Esophagus muscularis mucosa (tissue), 4 donors: Measurements from ENCODE around the gene KIZ. TPM values are rescaled to one million over a fixed set of nuclear protein-coding genes. Genes with fewer than 3 reads are reported as not detected.

Experiments
- DNase-seq: peaks from one replicate; pipeline ENCODE4 v3.0.0-alpha.2; 2017; ENCODE audit errors: extremely low spot score
- H3K27ac ChIP-seq, 4 donors: fragments of 200-600 bp; sonication (generic); replicated peaks in 1 of 4; 1 replicate in 3 of 4; 2 replicates in 1 of 4; pipeline ENCODE4 v1.5.1; 2016 to 2019; ENCODE audit warnings: mild to moderate bottlenecking in 1 of 4
- H3K27me3 ChIP-seq, 4 donors: fragments of 200-600 bp; sonication (generic); one replicate each; pipeline versions ENCODE4 v1.5.1 to v1.6.0; 2016 to 2019
- H3K36me3 ChIP-seq, 4 donors: fragments of 200-600 bp; sonication (generic); one replicate each; pipeline ENCODE4 v1.5.1; 2016 to 2019
- H3K4me1 ChIP-seq, 4 donors: fragments of 200-600 bp; sonication (generic); one replicate each; pipeline ENCODE4 v1.5.1; 2016 to 2019
- H3K4me3 ChIP-seq, 4 donors: fragments of 200-600 bp; sonication (generic); 1 replicate in 2 of 4; 2 replicates in 2 of 4; pipeline ENCODE4 v1.5.1; 2016 to 2019; ENCODE audit warnings: mild to moderate bottlenecking in 4 of 4, moderate library complexity in 1 of 4
- H3K9me3 ChIP-seq, 4 donors: fragments of 200-600 bp; sonication (generic); 1 replicate in 3 of 4; 2 replicates in 1 of 4; pipeline ENCODE4 v1.5.1; 2016 to 2019
- CTCF ChIP-seq, 3 experiments: fragments of 200-600 bp in 2 of 3; fragments of 450-650 bp in 1 of 3; sonication (generic) in 2 of 3; IDR thresholded peaks; one replicate each; pipeline ENCODE4 v1.5.1; 2017 to 2019; ENCODE audit warnings: antibody characterized with exemption in 3 of 3, mild to moderate bottlenecking in 2 of 3, moderate library complexity in 1 of 3
- EP300 ChIP-seq: sonication (generic); formaldehyde crosslinking; IDR thresholded peaks from one replicate; pipeline ENCODE4 v1.6.1; 2017; ENCODE audit warnings: antibody characterized with exemption
- POLR2A ChIP-seq: fragments of 450-650 bp; IDR thresholded peaks from one replicate; pipeline ENCODE4 v1.6.1; 2017; ENCODE audit warnings: antibody characterized with exemption, moderate library complexity, mild to moderate bottlenecking, low read depth
- POLR2AphosphoS5 ChIP-seq, 2 donors: sonication (generic); formaldehyde crosslinking; IDR thresholded peaks; one replicate each; pipeline ENCODE4 v1.6.1; 2017; ENCODE audit warnings: antibody characterized with exemption in 2 of 2
- WGBS: methylation state at CpG from one replicate; pipeline ENCODE4 v1.1.5; 2018; 5-methylcytosine and 5-hydroxymethylcytosine counted together
- intact Hi-C: fragments of 100-400 bp; cut with DNase I; formaldehyde crosslinking; loops from one replicate; pipeline ENCODE4 v1.15.1; 2023
- total RNA-seq, 4 donors: library from RNA; depleted of rRNA; stranded (reverse); fragments of >200 nt; gene quantifications; one replicate each; pipeline versions ENCODE4 v1.1.0 to v1.2.1, GENCODE V29; 2016

Gene KIZ
- total RNA-seq, 4 donors from 2014 or later = 17.2 to 32.0 (median 25.6) TPM

- no peak for DNase-seq
- Histone ChIP-seq H3K27me3 (no peaks in the 10 kb centered on the region), H3K4me3 (no peak overlapping the region), H3K36me3 (peaks cover 7 to 62% (median 41%) of the 10 kb centered on the region in 4 donors), H3K27ac (no peak overlapping the region), H3K4me1 (no peaks in the 10 kb centered on the region), H3K9me3 (no peaks in the 10 kb centered on the region)
- TF ChIP-seq CTCF (IDR thresholded peaks at IDR 0.05) (no peak), POLR2A (no peak), POLR2AphosphoS5 (IDR thresholded peaks at IDR 0.05) (no peak), EP300 (no peak)
- intact Hi-C loops = no loop called here
- 92% methylated on average over 3 of the region's 3 CpGs for WGBS
Measured at GRCh38 chr20:21228511-21228910, 102.6 kb downstream of the KIZ start.

- H3K4me3 ChIP-seq = no peak overlapping the region
- WGBS = 91% methylated on average over 2 of the region's 2 CpGs
- no peaks in the 10 kb centered on the region for H3K27me3 ChIP-seq
- intact Hi-C loops = no loop called here
- DNase-seq = no peak
- H3K27ac ChIP-seq = no peak overlapping the region
- peaks cover 7 to 58% (median 41%) of the 10 kb centered on the region in 4 donors for H3K36me3 ChIP-seq
- H3K4me1 ChIP-seq = no peaks in the 10 kb centered on the region
- TF ChIP-seq EP300 = no peak
- TF ChIP-seq POLR2AphosphoS5 (IDR thresholded peaks at IDR 0.05) = no peak
- no peak for TF ChIP-seq CTCF (IDR thresholded peaks at IDR 0.05)
- TF ChIP-seq POLR2A = no peak
- H3K9me3 ChIP-seq = no peaks in the 10 kb centered on the region
Measured at GRCh38 chr20:21229163-21229562, 103.3 kb downstream of the KIZ start.

DNA sequence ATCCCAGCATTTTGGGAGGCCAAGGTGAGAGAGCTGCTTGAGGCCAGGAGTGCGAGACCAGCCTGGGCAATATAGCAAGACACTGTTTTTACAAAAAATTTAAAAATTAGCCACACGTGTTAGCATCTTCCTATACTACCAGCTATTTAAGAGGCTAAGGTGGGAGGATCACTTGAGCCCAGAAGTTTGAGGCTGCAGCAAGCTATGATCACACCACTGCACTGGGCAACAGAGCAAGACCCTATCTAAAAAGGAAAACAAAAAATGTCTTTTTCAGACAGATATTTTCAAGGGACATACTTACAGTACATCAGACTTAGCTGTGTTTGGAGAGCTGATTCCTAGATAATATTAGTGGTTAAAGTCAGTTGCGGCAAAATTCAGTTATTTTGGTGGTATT is 104.3 kb downstream of the KIZ start:
- Histone ChIP-seq H3K27ac (no peak overlapping the region), H3K27me3 (no peaks in the 10 kb centered on the region), H3K36me3 (peaks cover 7 to 58% (median 41%) of the 10 kb centered on the region in 4 donors), H3K4me1 (no peaks in the 10 kb centered on the region), H3K9me3 (no peaks in the 10 kb centered on the region), H3K4me3 (no peak overlapping the region)
- WGBS = 96% methylated on average over 3 of the region's 3 CpGs
- intact Hi-C loops = no loop called here
- no peak for TF ChIP-seq POLR2A
- no peak for TF ChIP-seq EP300
- no peak for TF ChIP-seq POLR2AphosphoS5 (IDR thresholded peaks at IDR 0.05)
- no peak for TF ChIP-seq CTCF (IDR thresholded peaks at IDR 0.05)
- DNase-seq = no peak

DNA sequence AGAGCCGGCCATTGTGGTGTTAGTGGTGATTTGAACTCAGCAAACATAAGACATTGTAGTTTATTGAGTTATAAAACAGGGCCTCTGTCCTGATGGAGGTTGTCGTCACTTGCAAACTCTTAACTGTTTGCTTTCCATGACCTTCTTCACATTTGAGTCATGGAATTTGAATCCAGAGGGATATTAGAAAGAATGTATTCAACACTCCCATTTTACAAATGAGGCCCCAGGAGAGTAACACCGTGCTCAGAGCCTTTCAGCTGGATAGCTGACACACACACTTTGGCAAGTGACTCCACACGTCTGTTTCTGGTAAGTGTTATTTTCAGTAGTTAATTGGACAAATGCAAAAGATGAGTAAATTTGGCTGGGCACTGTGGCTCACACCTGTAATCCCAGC is 104.8 kb downstream of the KIZ start:
- peaks cover 7 to 58% (median 41%) of the 10 kb centered on the region in 4 donors for H3K36me3 ChIP-seq
- peaks cover 0 to 3% (median 2%) of the 10 kb centered on the region in 4 donors for H3K4me1 ChIP-seq
- TF ChIP-seq CTCF (IDR thresholded peaks at IDR 0.05) = no peak
- H3K9me3 ChIP-seq = no peaks in the 10 kb centered on the region
- H3K27ac ChIP-seq = no peak overlapping the region
- no peak for DNase-seq
- 83% methylated on average over 4 of the region's 4 CpGs for WGBS
- no peaks in the 10 kb centered on the region for H3K27me3 ChIP-seq
- H3K4me3 ChIP-seq = no peak overlapping the region
- intact Hi-C loops = no loop called here

DNA sequence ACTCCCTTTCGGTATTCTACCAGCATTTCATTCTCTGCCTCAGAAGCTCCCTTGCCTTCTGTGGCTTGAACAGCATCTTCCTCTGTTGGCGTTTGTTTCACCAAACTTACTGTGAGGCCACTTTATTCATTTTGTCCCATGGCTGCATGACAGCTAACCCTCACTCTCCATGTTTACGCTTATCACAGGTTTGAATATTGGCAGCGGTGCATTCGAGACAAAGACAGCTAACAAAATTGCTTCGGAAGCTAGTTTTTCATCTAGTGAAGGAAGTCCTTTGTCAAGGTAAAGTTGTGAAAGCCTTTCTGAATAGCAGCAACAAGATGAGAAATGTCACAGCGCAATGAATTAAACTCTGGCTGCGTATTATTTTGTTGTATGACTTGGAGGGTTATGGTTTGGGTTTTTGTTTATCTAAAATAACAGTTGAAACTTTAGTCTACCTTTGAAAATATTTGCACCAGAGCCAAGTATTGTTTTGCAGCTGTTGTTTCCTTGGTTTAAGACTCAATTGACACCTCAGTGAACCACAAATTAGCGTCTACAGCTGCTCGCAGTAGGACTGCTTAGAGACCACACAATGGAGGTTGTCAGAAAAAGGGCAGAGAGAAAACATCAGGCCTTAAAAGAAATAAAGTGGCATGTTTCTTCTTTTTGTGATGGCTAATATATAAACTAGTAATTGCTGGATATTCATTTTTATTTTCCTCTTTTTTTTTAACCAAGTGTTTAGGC is 106.8 kb downstream of the KIZ start:
- no peaks in the 10 kb centered on the region for H3K27me3 ChIP-seq
- TF ChIP-seq POLR2A (no peak), POLR2AphosphoS5 (IDR thresholded peaks at IDR 0.05) (no peak), CTCF (IDR thresholded peaks at IDR 0.05) (no peak), EP300 (no peak)
- H3K36me3 ChIP-seq = peaks cover 7 to 49% (median 37%) of the 10 kb centered on the region in 4 donors
- DNase-seq = no peak
- H3K27ac ChIP-seq = no peak overlapping the region
- 90% methylated on average over 10 of the region's 10 CpGs for WGBS
- H3K4me1 ChIP-seq = peaks cover 0 to 11% (median 6%) of the 10 kb centered on the region in 4 donors
- intact Hi-C loops = no loop called here
- H3K9me3 ChIP-seq = no peaks in the 10 kb centered on the region
- no peak overlapping the region for H3K4me3 ChIP-seq
